ENCODE measurements around the gene IBA57. TPM values are rescaled to one million over a fixed set of nuclear protein-coding genes. Genes with fewer than 3 reads are reported as not detected.

The IBA57 gene
- total and polyA plus RNA-seq, 2 of the 8 experiments (the other 6 are each of a cell fraction or from before 2014, with no cell fraction given): 2.6 to 5.9 TPM

- TF ChIP-seq RXRA (IDR thresholded peaks at IDR 0.05; ENCODE audit: insufficient read depth, low read depth, low read length) (no peak), KDM5A (IDR thresholded peaks at IDR 0.05; ENCODE audit: low read length) (no peak)
- TF ChIP-seq, protein P1, sequence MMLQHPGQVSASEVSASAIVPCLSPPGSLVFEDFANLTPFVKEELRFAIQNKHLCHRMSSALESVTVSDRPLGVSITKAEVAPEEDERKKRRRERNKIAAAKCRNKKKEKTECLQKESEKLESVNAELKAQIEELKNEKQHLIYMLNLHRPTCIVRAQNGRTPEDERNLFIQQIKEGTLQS (IDR thresholded peaks at IDR 0.05; ENCODE audit: insufficient read depth, low read depth, low read length): no peak
Observed at GRCh38 chr1:228176024-228176395, 10.4 kb downstream of the IBA57 start (continued).
